Lower leg skin (tissue), 3 donors: ENCODE data around the gene C16orf89.

Source experiments
- CTCF ChIP-seq, 3 donors: fragments of 450-650 bp; IDR thresholded peaks; one replicate each; pipeline ENCODE4 v1.5.1; 2016; ENCODE audit warnings: antibody characterized with exemption in 3 of 3, mild to moderate bottlenecking in 3 of 3, moderate library complexity in 2 of 3
- POLR2A ChIP-seq, 2 donors: fragments of 450-650 bp; IDR thresholded peaks; one replicate each; pipeline ENCODE4 v1.6.1; 2016 to 2017; ENCODE audit warnings: antibody characterized with exemption in 2 of 2, mild to moderate bottlenecking in 1 of 2, moderate library complexity in 1 of 2

- TF ChIP-seq POLR2A (IDR thresholded peaks at IDR 0.05) (no peak), CTCF (IDR thresholded peaks at IDR 0.05) (no peak)
These were observed 6.2 kb downstream of the C16orf89 start for GRCh38 chr16:5059386-5060072.
